WTC11 (cell line): ENCODE results near the gene GPX1. TPM values are rescaled to one million over a fixed set of nuclear protein-coding genes. Genes with fewer than 3 reads are reported as not detected.
A peak's percentile ranks its signal among the peaks of the same experiment; 100 is the strongest.

Experiments
- ATAC-seq: fragments of 200-7000 bp; cut with Tn5 transposase; 2 replicates; pipeline ENCODE4 v1.10.0; 2021; ENCODE audit warnings: mild to moderate bottlenecking, moderate library complexity
- CTCF ChIA-PET: fragments of 300-600 bp; sonication (Branson Sonifier 250); formaldehyde crosslinking; loops from one replicate; lab custom pipeline; 2021; ENCODE audit warnings: antibody characterized with exemption; lab: Charles Lee
- POLR2A ChIA-PET: fragments of 350-600 bp; sonication (Branson Sonifier 250); formaldehyde crosslinking; loops from one replicate; lab custom pipeline; 2021; ENCODE audit warnings: antibody characterized with exemption; lab: Charles Lee
- DNase-seq: peaks from one replicate; pipeline ENCODE4 v3.0.0; 2021; ENCODE audit warnings: low spot score
- H3K27ac Mint-ChIP-seq: 2 replicates; pipeline ENCODE4 v1.8.0; 2021; ENCODE audit warnings: mixed read lengths
- H3K27me3 Mint-ChIP-seq: 2 replicates; pipeline ENCODE4 v1.8.0; 2021; ENCODE audit warnings: low read depth, mild to moderate bottlenecking, moderate library complexity, mixed read lengths
- H3K36me3 Mint-ChIP-seq: 2 replicates; pipeline ENCODE4 v1.8.0; 2021; ENCODE audit warnings: mixed read lengths
- H3K4me1 Mint-ChIP-seq: 2 replicates; pipeline ENCODE4 v1.8.0; 2022; ENCODE audit warnings: mixed read lengths
- H3K4me3 Mint-ChIP-seq: 2 replicates; pipeline ENCODE4 v1.8.0; 2021; ENCODE audit warnings: mild to moderate bottlenecking, moderate library complexity, mixed read lengths
- H3K9me3 Mint-ChIP-seq: 2 replicates; pipeline ENCODE4 v1.8.0; 2021; ENCODE audit warnings: mixed read lengths
- AR ChIP-seq: fragments of 250-450 bp; sonication (Bioruptor Pico); IDR thresholded peaks from 2 replicates; pipeline ENCODE4 v1.9.0; 2021; ENCODE audit warnings: mild to moderate bottlenecking
- ATF2 ChIP-seq: sonication (generic); formaldehyde crosslinking; IDR thresholded peaks from 2 replicates; pipeline ENCODE4 v1.8.1; 2022; ENCODE audit warnings: low read depth, missing genetic modification reagents, borderline replicate concordance
- CDX4 ChIP-seq: fragments of 250-450 bp; sonication (Bioruptor Pico); IDR thresholded peaks from 2 replicates; pipeline ENCODE4 v1.9.0; 2021; ENCODE audit warnings: moderate library complexity, mild to moderate bottlenecking, inconsistent platforms, borderline replicate concordance
- ETV6 ChIP-seq: sonication (generic); formaldehyde crosslinking; IDR thresholded peaks from 2 replicates; pipeline ENCODE4 v1.8.1; 2022; ENCODE audit warnings: mild to moderate bottlenecking, missing genetic modification reagents
- FOXJ3 ChIP-seq: sonication (generic); formaldehyde crosslinking; IDR thresholded peaks from 2 replicates; pipeline ENCODE4 v1.9.0; 2021; ENCODE audit warnings: missing genetic modification reagents, mild to moderate bottlenecking, borderline replicate concordance
- FOXK1 ChIP-seq: sonication (generic); formaldehyde crosslinking; IDR thresholded peaks from 2 replicates; pipeline ENCODE4 v1.8.0; 2022; ENCODE audit warnings: mild to moderate bottlenecking, moderate library complexity, missing genetic modification reagents
- FOXP4 ChIP-seq: sonication (generic); formaldehyde crosslinking; IDR thresholded peaks from 2 replicates; pipeline ENCODE4 v1.8.0; 2022; ENCODE audit warnings: mild to moderate bottlenecking, missing genetic modification reagents
- HMGA2 ChIP-seq: fragments of 250-450 bp; sonication (Bioruptor Pico); IDR thresholded peaks from 2 replicates; pipeline ENCODE4 v1.4.0; 2021; ENCODE audit warnings: mild to moderate bottlenecking, moderate library complexity
- IRF2 ChIP-seq: sonication (generic); formaldehyde crosslinking; IDR thresholded peaks from 2 replicates; pipeline ENCODE4 v1.8.0; 2022; ENCODE audit warnings: low read depth, missing genetic modification reagents, borderline replicate concordance
- MAX ChIP-seq: sonication (generic); formaldehyde crosslinking; IDR thresholded peaks from 2 replicates; pipeline ENCODE4 v1.8.0; 2022; ENCODE audit warnings: mild to moderate bottlenecking, missing genetic modification reagents
- NR2C2 ChIP-seq: sonication (generic); formaldehyde crosslinking; IDR thresholded peaks from 2 replicates; pipeline ENCODE4 v1.8.0; 2022; ENCODE audit warnings: mild to moderate bottlenecking, missing genetic modification reagents
- PRRX2 ChIP-seq: fragments of 250-450 bp; sonication (Bioruptor Pico); IDR thresholded peaks from 2 replicates; pipeline ENCODE4 v1.8.0; 2021; ENCODE audit warnings: mild to moderate bottlenecking
- RORB ChIP-seq: fragments of 250-450 bp; sonication (Bioruptor Pico); IDR thresholded peaks from 2 replicates; pipeline ENCODE4 v1.9.0; 2021; ENCODE audit warnings: mild to moderate bottlenecking
- SMAD4 ChIP-seq: sonication (generic); formaldehyde crosslinking; IDR thresholded peaks from 2 replicates; pipeline ENCODE4 v1.8.0; 2022; ENCODE audit warnings: mild to moderate bottlenecking, missing genetic modification reagents
- STAT6 ChIP-seq: sonication (generic); formaldehyde crosslinking; conservative IDR thresholded peaks from 2 replicates; pipeline ENCODE4 v1.8.1; 2023; ENCODE audit warnings: mild to moderate bottlenecking, low read depth, missing genetic modification reagents, moderate library complexity
- USF1 ChIP-seq: sonication (generic); formaldehyde crosslinking; IDR thresholded peaks from 2 replicates; pipeline ENCODE4 v1.8.0; 2022; ENCODE audit warnings: mild to moderate bottlenecking, missing genetic modification reagents
- ZNF138 ChIP-seq: sonication (generic); formaldehyde crosslinking; conservative IDR thresholded peaks from 2 replicates; pipeline ENCODE4 v1.8.1; 2022; ENCODE audit warnings: mild to moderate bottlenecking, moderate library complexity, missing genetic modification reagents
- ZNF396 ChIP-seq: fragments of 250-450 bp; sonication (Bioruptor Pico); IDR thresholded peaks from 2 replicates; pipeline ENCODE4 v1.8.0; 2021; ENCODE audit warnings: mild to moderate bottlenecking, moderate library complexity, borderline replicate concordance
- ZNF671 ChIP-seq: fragments of 250-450 bp; sonication (Bioruptor Pico); IDR thresholded peaks from 2 replicates; pipeline ENCODE4 v1.8.0; 2021; ENCODE audit warnings: mild to moderate bottlenecking
- total RNA-seq: library from RNA; stranded (reverse); gene quantifications from 3 replicates; pipeline ENCODE4 v1.2.3, GENCODE V29; 2021
- TF ChIP-seq, protein P1 (sequence below): sonication (generic); formaldehyde crosslinking; conservative IDR thresholded peaks from 2 replicates; pipeline ENCODE4 v1.8.1; 2022; ENCODE audit warnings: mild to moderate bottlenecking, missing genetic modification reagents
- TF ChIP-seq, protein P2 (sequence below): fragments of 250-450 bp; sonication (Bioruptor Pico); IDR thresholded peaks from 2 replicates; pipeline ENCODE4 v1.9.0; 2021; ENCODE audit warnings: mild to moderate bottlenecking, borderline replicate concordance

Gene GPX1
- total RNA-seq, 1 experiment from 2014 or later: 323 TPM

DNA sequence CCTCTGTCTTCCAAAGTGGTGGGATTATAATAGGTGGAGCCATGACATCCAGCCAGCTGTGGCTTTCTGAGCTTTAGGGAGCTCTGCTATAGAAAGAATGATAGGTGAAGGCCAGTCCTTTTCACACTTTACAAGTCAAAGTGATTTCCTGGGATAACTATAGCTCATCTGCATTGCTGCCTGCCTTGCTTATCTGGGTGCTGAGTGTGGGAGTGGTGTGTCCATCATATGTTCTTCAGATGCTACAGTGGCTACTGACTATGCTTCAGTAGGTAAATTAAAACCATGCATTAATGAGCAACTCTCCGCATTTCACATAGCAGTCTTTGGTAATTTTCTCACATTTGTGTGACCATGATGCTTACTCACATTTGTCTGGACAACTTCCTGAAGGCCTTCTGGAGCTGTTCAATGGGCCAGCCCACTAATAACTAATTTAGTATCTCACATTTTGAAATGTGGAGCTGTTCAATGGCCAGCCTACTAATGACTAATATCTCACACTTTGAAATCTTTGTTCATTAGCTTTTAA lies 30.2 kb upstream of the GPX1 start (continued):
- no peak for TF ChIP-seq PRRX2
- no peak for TF ChIP-seq ZNF138
- TF ChIP-seq AR (CRISPR knock-in tag): no peak
- no peak for TF ChIP-seq FOXP4 (CRISPR knock-in tag)

- ChIA-PET POLR2A (no interaction called here), CTCF (no interaction called here)
- peak overlapping the region; percentile 18; the same call in 1 of the 2 replicates for H3K27ac Mint-ChIP-seq
- TF ChIP-seq MAX (CRISPR knock-in tag) (no peak), IRF2 (CRISPR knock-in tag) (no peak), NR2C2 (CRISPR knock-in tag) (no peak), RORB (CRISPR knock-in tag) (no peak), ZNF396 (CRISPR knock-in tag) (no peak), ZNF671 (CRISPR knock-in tag) (no peak), FOXK1 (CRISPR knock-in tag) (no peak), STAT6 (CRISPR knock-in tag) (no peak), SMAD4 (no peak), CDX4 (CRISPR knock-in tag) (no peak), FOXJ3 (CRISPR knock-in tag) (no peak), HMGA2 (CRISPR knock-in tag) (no peak), ETV6 (CRISPR knock-in tag) (no peak), ATF2 (no peak), USF1 (no peak)
- TF ChIP-seq, protein P1, sequence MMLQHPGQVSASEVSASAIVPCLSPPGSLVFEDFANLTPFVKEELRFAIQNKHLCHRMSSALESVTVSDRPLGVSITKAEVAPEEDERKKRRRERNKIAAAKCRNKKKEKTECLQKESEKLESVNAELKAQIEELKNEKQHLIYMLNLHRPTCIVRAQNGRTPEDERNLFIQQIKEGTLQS (CRISPR knock-in tag): no peak
- TF ChIP-seq, protein P2, sequence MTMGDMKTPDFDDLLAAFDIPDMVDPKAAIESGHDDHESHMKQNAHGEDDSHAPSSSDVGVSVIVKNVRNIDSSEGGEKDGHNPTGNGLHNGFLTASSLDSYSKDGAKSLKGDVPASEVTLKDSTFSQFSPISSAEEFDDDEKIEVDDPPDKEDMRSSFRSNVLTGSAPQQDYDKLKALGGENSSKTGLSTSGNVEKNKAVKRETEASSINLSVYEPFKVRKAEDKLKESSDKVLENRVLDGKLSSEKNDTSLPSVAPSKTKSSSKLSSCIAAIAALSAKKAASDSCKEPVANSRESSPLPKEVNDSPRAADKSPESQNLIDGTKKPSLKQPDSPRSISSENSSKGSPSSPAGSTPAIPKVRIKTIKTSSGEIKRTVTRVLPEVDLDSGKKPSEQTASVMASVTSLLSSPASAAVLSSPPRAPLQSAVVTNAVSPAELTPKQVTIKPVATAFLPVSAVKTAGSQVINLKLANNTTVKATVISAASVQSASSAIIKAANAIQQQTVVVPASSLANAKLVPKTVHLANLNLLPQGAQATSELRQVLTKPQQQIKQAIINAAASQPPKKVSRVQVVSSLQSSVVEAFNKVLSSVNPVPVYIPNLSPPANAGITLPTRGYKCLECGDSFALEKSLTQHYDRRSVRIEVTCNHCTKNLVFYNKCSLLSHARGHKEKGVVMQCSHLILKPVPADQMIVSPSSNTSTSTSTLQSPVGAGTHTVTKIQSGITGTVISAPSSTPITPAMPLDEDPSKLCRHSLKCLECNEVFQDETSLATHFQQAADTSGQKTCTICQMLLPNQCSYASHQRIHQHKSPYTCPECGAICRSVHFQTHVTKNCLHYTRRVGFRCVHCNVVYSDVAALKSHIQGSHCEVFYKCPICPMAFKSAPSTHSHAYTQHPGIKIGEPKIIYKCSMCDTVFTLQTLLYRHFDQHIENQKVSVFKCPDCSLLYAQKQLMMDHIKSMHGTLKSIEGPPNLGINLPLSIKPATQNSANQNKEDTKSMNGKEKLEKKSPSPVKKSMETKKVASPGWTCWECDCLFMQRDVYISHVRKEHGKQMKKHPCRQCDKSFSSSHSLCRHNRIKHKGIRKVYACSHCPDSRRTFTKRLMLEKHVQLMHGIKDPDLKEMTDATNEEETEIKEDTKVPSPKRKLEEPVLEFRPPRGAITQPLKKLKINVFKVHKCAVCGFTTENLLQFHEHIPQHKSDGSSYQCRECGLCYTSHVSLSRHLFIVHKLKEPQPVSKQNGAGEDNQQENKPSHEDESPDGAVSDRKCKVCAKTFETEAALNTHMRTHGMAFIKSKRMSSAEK (CRISPR knock-in tag): no peak
- no peak overlapping the region for H3K4me3 Mint-ChIP-seq
- H3K4me1 Mint-ChIP-seq: peaks cover 9% of the 10 kb centered on the region; the same call in 1 of the 2 replicates
- ATAC-seq: no peak
- H3K36me3 Mint-ChIP-seq: 0 out of 2 replicates have a peak, but pooled peaks cover 12% of the 10 kb centered on the region
- no peak for DNase-seq
- H3K27me3 Mint-ChIP-seq: no peaks in the 10 kb centered on the region
- H3K9me3 Mint-ChIP-seq: no peaks in the 10 kb centered on the region
Measured at GRCh38 chr3:49387721-49388120, 29.6 kb upstream of the GPX1 start.
